ENCODE results near the gene CLDN1. TPM values are rescaled to one million over a fixed set of nuclear protein-coding genes. Genes with fewer than 3 reads are reported as not detected.

CLDN1 gene
- total RNA-seq, 1 donor from 2014 or later = not detected

DNA sequence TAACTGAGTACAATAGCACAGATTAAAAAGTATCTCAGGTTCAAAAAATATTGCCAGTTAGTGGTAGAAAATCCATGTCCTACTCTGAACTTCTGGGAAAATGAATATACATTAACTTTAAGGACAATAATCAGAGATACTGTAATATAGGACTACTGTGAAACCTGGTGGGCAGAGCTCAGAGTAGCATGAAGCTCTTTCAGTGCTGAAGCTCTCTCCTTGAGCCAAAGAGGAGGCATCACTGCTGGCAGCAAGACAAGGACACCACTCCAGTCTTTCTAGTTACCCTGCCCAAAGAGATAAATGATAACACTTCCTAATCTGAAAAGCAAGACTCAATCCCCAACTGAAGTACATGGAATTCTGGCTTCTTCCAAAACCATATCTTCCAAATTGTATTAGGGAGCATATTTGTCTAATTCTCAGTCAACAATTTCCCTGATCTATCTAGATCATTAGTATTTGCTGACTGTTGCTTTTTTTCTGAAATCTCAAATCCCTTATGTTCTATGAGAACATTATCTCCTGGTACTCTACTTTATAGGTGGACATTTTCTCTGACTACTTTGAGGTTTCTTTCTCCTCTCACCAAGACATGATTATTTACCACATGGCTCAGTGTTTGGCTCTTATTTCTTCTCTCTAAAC is 55.9 kb downstream of the CLDN1 start:
- TF ChIP-seq, protein P1, sequence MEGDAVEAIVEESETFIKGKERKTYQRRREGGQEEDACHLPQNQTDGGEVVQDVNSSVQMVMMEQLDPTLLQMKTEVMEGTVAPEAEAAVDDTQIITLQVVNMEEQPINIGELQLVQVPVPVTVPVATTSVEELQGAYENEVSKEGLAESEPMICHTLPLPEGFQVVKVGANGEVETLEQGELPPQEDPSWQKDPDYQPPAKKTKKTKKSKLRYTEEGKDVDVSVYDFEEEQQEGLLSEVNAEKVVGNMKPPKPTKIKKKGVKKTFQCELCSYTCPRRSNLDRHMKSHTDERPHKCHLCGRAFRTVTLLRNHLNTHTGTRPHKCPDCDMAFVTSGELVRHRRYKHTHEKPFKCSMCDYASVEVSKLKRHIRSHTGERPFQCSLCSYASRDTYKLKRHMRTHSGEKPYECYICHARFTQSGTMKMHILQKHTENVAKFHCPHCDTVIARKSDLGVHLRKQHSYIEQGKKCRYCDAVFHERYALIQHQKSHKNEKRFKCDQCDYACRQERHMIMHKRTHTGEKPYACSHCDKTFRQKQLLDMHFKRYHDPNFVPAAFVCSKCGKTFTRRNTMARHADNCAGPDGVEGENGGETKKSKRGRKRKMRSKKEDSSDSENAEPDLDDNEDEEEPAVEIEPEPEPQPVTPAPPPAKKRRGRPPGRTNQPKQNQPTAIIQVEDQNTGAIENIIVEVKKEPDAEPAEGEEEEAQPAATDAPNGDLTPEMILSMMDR (IDR thresholded peaks at IDR 0.05; ENCODE audit: partially characterized antibody, unreplicated experiment) = no peak
- Mint-ChIP-seq H3K4me1 (ENCODE audit: low read depth, unreplicated experiment) (no peaks in the 10 kb centered on the region), H3K27ac (ENCODE audit: unreplicated experiment) (no peak overlapping the region), H3K36me3 (ENCODE audit: unreplicated experiment) (no peaks in the 10 kb centered on the region), H3K4me3 (ENCODE audit: unreplicated experiment) (no peak overlapping the region), H3K27me3 (ENCODE audit: unreplicated experiment) (no peaks in the 10 kb centered on the region), H3K9me3 (ENCODE audit: unreplicated experiment) (peaks cover 1% of the 10 kb centered on the region)
- DNase-seq = no peak

DNA sequence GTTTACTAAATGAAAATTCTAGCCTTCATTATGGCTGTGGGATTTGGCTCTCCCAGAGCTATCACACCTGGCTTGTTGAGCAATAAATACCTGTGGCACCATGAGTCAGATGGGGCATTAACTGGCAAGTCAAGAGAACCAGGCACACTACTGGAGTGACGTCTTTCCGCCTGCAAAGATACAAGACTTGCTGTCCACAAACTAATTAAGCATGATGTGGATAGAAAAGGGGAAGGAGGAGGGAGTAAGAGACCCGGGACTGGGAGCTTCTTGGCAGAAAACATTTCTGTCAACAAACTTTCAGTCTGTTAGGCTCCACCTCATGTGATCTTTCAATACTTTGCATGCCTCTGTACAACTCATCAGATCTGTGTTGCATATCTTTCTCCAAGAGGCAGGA is 56.5 kb downstream of the CLDN1 start:
- TF ChIP-seq, protein P1 (IDR thresholded peaks at IDR 0.05; ENCODE audit: partially characterized antibody, unreplicated experiment) = no peak
- no peak overlapping the region for H3K4me3 Mint-ChIP-seq (ENCODE audit: unreplicated experiment)
- no peak for DNase-seq
- H3K27me3 Mint-ChIP-seq (ENCODE audit: unreplicated experiment) = no peaks in the 10 kb centered on the region
- peaks cover under 1% of the 10 kb centered on the region for H3K9me3 Mint-ChIP-seq (ENCODE audit: unreplicated experiment)
- H3K27ac Mint-ChIP-seq (ENCODE audit: unreplicated experiment) = no peak overlapping the region
- no peaks in the 10 kb centered on the region for H3K4me1 Mint-ChIP-seq (ENCODE audit: low read depth, unreplicated experiment)
- no peaks in the 10 kb centered on the region for H3K36me3 Mint-ChIP-seq (ENCODE audit: unreplicated experiment)

DNA sequence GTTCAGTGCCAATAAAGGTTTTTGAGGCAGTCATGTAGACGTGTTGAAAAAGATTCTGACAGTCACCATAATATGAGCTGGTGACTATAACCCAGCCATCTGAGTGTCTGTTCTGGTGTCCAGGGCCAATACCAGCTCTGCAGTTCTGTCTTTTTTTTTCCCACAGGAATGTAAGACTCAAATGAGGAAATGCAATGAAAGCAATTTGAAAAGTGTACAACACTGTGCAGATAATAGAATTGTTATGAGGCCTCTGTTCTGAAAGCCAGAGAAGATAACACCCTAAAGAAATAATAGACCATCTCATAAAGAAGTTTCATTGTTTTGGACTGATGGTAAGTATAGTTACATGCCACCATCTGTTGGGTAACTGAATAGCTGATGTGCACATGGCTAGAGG is 57.1 kb downstream of the CLDN1 start:
- TF ChIP-seq, protein P1 (IDR thresholded peaks at IDR 0.05; ENCODE audit: partially characterized antibody, unreplicated experiment) = no peak
- no peak overlapping the region for H3K4me3 Mint-ChIP-seq (ENCODE audit: unreplicated experiment)
- H3K27me3 Mint-ChIP-seq (ENCODE audit: unreplicated experiment) = no peaks in the 10 kb centered on the region
- DNase-seq = no peak
- H3K4me1 Mint-ChIP-seq (ENCODE audit: low read depth, unreplicated experiment) = no peaks in the 10 kb centered on the region
- H3K9me3 Mint-ChIP-seq (ENCODE audit: unreplicated experiment) = no peaks in the 10 kb centered on the region
- no peaks in the 10 kb centered on the region for H3K36me3 Mint-ChIP-seq (ENCODE audit: unreplicated experiment)
- no peak overlapping the region for H3K27ac Mint-ChIP-seq (ENCODE audit: unreplicated experiment)

DNA sequence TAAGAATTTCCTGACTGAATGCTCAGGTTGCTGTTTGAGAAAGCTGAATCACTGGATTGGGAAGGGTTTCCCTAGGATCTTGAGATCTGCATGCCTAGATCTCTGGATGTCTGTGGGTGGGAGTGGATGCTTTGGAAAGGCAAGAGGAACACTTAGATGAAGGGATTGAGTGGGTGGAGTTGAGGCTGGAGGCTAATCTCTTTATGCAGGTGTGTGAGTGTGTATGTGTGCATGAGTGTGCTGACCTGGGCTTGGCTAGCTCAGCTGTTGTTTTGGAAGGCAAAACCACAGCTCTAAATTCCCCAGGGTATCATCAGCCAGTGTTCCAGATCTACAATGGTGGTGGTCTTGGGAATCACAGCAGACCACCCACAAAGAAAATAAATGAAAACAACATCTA is 60.5 kb downstream of the CLDN1 start:
- TF ChIP-seq, protein P1 (IDR thresholded peaks at IDR 0.05; ENCODE audit: partially characterized antibody, unreplicated experiment) = no peak
- no peaks in the 10 kb centered on the region for H3K36me3 Mint-ChIP-seq (ENCODE audit: unreplicated experiment)
- H3K4me1 Mint-ChIP-seq (ENCODE audit: low read depth, unreplicated experiment) = no peaks in the 10 kb centered on the region
- H3K27ac Mint-ChIP-seq (ENCODE audit: unreplicated experiment) = no peak overlapping the region
- DNase-seq = no peak
- H3K4me3 Mint-ChIP-seq (ENCODE audit: unreplicated experiment) = no peak overlapping the region
- H3K9me3 Mint-ChIP-seq (ENCODE audit: unreplicated experiment) = no peaks in the 10 kb centered on the region
- no peaks in the 10 kb centered on the region for H3K27me3 Mint-ChIP-seq (ENCODE audit: unreplicated experiment)

DNA sequence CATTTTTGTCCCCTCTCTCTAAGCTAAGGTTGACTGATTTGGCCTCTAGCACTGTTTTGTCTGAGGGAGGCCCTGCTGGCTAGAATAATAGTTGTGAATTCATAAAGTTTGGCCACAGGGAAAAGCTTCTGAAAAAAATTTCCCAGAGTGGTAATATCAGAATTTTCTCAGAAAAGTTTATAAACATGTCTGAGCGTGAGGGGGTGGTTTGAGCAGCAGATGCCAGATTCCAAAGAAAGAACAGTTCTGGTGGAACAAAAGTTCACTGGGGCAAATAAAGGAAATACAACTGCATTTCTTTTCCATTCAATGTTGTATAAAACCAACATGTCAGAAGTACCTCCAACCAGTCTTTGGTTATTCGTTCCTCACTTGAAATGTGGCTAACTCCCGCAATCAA is 61.2 kb downstream of the CLDN1 start:
- Mint-ChIP-seq H3K27me3 (ENCODE audit: unreplicated experiment) (no peaks in the 10 kb centered on the region), H3K27ac (ENCODE audit: unreplicated experiment) (no peak overlapping the region), H3K4me1 (ENCODE audit: low read depth, unreplicated experiment) (no peaks in the 10 kb centered on the region), H3K36me3 (ENCODE audit: unreplicated experiment) (no peaks in the 10 kb centered on the region), H3K9me3 (ENCODE audit: unreplicated experiment) (no peaks in the 10 kb centered on the region), H3K4me3 (ENCODE audit: unreplicated experiment) (no peak overlapping the region)
- DNase-seq = no peak
- TF ChIP-seq, protein P1 (IDR thresholded peaks at IDR 0.05; ENCODE audit: partially characterized antibody, unreplicated experiment) = no peak
